NCI-H82 treated with DMSO at 0.1 percent for 48 hours (cell line): Measurements from ENCODE around the gene PPP2R2B.
"Not testable (repeated sequence)": the region's sequence is repeated elsewhere in the genome, so short reads cannot be mapped to it uniquely, and the experiment has no call there.

ENCODE experiments used
- DNase-seq: peaks from one replicate; lab custom pipeline; 2025; ENCODE audit not compliant: unreplicated experiment; lab: John Stamatoyannopoulos, UW

The PPP2R2B gene

GRCh38 chr5:146622391-146622790 lies 256.2 kb downstream of the PPP2R2B start:
- no peak for DNase-seq

GRCh38 chr5:146620669-146621051 lies 257.9 kb downstream of the PPP2R2B start:
- no peak for DNase-seq

DNA sequence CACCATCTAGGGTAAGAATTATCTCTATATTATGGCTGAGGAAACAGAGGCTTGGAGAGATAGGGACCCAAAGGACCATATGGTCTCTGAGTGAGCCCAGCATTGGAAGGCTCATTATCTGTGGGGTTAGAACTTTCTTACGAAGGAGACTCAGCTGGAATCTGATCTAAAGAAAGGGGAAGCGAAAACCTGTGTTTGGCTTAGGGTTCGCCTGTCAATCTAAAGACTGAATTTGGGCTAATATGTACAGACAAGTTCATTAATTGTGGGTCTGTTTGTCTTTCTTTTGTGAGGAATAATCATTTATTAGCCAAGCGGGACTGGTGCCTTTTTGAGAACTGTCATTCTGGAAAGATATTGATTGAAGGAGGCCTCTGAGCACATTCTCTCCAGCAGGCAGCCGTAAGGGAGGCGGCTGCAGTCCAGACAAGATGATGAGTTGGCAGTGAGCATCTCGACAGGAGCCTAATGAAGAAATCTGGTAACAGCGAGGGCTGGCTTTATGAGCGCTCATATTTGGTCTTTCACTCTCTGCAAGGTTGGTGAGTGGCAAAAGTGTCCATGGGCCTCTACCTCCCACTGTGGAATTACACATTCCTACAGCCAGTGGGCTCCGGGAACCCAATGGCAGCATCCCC lies 258.4 kb downstream of the PPP2R2B start:
- no peak for DNase-seq

DNA sequence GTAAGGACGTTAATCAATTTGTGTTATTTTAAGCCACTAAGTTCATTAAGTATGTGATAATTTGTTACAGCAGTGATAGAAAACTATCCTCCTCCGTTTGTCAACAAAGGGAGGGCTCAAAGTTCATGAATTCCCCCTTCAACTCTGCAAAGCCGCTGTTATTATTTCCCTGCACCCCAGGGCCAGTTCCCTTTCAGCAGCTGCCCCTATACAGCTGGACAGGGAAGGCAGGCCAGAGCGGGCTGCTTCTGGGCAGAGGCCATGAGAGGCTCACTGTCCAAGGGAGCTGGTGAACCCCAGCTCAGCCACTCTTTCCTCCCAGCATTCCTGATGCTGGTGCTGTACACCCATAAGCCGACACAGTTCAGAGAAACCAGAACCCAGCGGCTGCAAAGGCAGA lies 260.1 kb downstream of the PPP2R2B start:
- DNase-seq = no peak

GRCh38 chr5:146609731-146610130 lies 268.8 kb downstream of the PPP2R2B start:
- DNase-seq = not testable (repeated sequence)

- no peak for DNase-seq
Observed at GRCh38 chr5:146607659-146608332, 270.8 kb downstream of the PPP2R2B start.

DNA sequence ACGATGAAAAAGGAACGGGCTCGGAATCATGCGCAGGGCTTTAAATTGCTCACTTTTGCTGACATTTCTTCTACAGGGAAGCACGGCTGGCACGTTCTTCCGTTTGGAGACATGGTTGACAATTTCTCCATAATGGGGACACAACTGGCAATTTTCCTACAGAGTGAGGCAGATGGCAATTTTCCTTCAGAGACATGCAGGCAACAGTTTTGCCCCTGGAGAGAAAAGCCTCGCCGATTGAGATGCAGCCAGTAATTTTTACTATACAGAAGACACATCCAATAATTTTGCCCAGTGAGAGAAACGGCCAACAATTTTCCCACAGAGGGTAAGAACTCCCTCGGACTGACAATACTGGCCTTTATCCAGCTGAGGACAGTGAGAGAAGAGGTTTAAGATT lies 271.7 kb downstream of the PPP2R2B start:
- DNase-seq = no peak

- DNase-seq = no peak
Observed at GRCh38 chr5:146600376-146600775, 278.2 kb downstream of the PPP2R2B start.

DNA sequence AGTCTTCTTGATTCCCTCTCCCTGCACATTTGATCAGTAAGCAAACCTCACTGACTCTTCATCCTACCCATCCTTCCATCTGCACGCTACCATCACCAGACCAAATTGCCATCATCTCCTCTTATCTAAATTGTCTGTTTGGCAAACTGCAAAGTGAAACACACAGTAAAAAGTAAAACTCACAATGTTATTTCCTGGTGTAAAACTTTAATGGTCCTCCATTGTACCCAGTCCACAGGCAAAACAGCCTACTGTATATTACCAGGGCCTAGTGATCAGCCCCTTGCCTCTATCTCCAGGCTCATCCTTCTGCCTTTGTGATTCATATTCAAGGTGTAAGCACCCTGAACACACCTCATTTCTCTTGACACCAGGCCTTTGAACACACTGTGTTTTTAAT lies 279.3 kb downstream of the PPP2R2B start:
- DNase-seq = no peak

GRCh38 chr5:146595088-146595487 lies 283.5 kb downstream of the PPP2R2B start:
- peak; percentile 3 for DNase-seq

- no peak for DNase-seq
Observed at GRCh38 chr5:146592352-146592751, 286.2 kb downstream of the PPP2R2B start.

- DNase-seq = no peak
Observed at GRCh38 chr5:146589028-146589345, 289.6 kb downstream of the PPP2R2B start.

DNA sequence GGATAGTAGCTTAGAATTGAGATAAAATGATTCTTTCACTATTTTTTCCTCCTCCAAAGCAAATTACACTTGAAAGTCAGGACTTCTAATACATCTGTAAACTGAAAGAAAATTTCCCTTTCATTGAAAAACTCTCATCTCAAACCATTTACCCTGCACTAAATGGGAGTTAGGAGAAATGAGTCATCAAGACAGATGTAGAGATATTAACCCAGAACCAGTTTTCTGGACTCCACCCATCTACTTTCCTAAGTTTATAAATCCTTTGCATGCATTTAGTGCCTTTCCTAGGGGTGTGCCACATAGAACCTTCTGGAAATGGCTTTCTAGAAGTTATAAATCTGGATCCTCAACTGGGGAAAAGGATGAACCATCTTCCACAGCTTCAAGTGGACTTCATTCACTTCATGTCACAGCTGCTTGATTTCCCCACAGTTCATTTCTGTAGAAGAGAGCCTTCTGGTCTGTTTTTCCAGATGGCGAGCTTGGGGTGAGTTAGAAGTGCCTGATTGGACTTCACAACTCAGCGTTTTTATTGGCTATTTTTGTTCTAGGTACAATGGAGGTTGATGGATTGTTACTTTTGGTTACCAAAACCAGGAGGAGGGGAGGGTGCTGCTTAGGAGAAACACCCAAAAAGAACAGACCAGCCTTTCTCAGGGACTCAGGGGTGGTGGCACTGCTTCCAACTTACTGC lies 290.1 kb downstream of the PPP2R2B start:
- no peak for DNase-seq

DNA sequence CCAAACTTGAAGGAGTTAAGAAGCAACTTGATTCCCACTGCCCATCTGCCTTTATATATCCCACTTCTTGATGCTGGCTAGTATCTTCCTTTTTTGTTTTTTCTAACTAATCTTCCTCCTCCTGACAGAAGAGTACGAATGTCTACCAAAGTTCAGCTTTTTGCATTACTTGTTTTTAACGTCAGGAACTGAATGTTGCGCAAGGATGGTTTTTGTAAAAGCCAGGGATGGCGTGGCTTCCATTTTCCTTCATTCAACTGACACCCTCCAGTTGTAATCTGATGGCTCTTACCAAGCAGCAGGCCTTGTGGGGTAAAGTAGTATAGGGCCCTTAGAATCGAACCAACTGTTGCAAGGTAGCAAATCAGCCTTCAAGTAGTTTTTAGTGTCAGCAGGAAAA lies 291.8 kb downstream of the PPP2R2B start:
- no peak for DNase-seq

DNA sequence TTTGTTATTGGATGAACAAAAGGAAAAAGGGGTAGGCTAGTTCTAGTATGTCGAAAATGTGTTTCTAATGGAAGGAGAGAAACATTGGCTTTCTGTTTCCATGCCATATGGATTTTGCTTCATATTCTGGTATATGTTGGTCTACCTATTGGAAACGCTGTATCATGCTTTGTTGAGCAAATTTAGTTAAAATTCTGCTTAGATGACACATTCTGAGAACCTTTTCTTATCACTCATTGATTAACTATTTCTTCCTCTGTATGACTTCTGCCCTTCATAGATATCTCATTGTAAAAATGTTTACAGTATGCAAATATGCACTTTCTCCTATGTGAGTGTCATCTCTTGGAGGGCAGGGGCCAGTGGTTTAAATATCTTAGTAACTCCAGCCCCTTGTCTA lies 293.8 kb downstream of the PPP2R2B start:
- DNase-seq = no peak

DNA sequence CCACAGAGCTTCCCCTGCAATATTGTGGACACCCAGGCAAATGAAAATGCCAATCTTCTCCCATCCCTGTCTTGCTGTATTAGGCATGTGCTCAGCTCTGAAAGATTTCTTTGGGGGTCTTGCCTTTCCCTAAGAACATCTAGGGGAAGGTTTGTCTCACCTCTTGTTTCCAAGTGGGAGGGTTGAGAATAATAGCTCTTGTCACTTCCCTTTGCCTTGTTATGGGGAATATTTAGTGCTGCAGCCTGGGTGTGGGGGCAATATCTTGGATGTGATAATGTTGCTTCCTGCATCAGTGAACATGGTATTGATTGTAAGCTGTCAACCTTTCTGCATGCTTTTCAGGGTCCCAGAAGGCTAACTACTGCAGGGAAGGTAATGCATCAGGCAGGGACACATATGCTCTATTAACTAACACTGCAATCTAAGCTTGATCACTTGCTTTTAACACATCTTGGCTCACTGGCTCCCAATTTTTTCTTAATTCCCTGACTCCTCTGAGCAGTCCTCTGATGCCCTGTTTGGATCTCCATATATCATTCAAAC lies 296.4 kb downstream of the PPP2R2B start:
- no peak for DNase-seq

DNA sequence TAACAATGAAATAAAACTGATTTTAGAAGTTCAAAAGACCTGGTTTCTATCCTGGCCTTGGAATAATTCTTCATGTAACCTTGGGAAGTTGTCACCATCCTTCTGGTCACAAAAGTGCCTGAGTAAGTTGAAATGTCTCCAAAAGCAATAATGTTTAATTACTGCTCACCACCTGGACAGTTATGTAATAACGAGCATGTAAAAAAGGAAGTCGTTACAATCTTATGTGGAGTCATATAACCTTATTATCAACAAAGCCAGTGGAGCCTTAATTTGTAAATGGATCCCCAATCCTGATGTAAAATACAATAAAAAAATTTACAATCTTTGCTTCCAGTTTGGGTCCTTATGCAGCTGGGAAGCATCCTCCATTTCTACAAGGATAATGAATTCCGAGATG lies 298.3 kb downstream of the PPP2R2B start:
- no peak for DNase-seq

DNA sequence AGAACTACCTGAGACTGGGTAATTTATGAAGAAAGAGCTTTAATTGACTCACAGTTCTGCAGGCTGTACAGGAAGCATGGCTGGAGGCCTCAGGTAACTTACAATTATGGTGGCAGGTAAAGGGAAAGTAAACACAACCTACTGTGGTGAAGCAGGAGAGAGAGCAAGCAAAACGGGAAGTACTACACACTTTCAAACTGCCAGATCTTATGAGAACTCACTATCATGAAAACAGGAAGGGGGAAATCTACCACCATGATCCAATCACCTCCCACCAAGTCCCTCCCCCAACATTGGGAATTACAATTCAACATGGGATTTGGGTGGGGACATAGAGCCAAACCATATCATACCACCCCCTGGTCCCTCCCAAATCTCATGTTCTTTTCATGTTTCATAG lies 303.8 kb downstream of the PPP2R2B start:
- DNase-seq = no peak

DNA sequence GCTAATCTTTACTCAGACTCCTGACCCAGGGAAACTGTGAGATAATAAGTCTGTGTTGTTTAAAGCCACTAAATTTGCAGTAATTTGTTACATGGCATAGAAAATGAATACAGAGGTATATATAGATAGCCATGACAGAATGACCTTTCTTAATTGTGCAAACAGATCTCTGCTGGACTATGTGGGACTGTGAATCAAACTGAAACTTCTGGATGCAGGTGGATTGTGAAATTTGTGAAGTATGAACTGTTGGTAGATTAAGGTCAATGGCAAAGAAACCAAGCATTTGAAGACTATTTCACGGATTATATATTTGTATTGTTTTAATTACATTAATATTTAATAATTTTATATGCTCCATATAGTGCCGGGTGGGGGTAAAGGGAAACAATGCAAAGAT lies 310.4 kb downstream of the PPP2R2B start:
- no peak for DNase-seq

DNA sequence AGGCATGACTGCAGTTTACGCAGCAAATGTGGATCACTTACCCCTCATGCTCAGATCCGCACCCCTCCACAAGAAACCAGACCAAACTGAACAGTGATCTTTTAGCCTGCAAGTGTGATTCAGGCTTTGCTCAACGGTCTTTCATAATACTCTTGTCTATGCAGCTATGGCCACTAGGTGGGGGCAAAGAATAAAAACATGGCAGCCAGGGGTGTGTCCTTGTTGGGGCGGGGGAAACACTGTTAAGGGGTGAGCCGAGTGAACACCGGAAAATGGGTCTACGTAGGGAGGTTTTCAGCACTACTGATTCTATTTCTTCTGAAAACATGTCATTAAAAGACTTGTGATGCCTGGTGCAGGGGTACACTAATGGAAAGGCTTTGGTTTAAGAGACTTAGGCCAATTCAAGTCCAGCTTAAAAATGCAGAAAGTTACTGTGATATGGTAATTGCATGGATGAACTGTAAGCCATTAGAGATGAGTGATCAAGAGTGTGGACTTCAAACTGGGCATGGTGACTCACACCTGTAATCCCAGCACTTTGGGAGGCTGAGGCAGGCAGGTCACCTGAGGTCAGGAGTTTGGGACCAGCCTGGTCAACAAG lies 312.7 kb downstream of the PPP2R2B start:
- peak; percentile 53 for DNase-seq

GRCh38 chr5:146564007-146564762 lies 314.4 kb downstream of the PPP2R2B start:
- no peak for DNase-seq
